ENCODE data around the gene TTC7B.

- TF ChIP-seq CTCF (IDR thresholded peaks at IDR 0.05; ENCODE audit: borderline replicate concordance, extremely low read depth, low read length, poor library complexity, severe bottlenecking), result no peak
- TF ChIP-seq EZH2 (IDR thresholded peaks at IDR 0.05; ENCODE audit: borderline replicate concordance, low read depth, low read length, severe bottlenecking), result no peak
Measured at GRCh38 chr14:90700933-90701776, 115.1 kb downstream of the TTC7B start.
